AG09309 (cell line): Measurements from ENCODE around the gene TXNDC8.

Experiments
- DNase-seq: peaks from one replicate; pipeline ENCODE4 v3.0.0-alpha.2; 2010; ENCODE audit warnings: low read depth
- H3K4me3 ChIP-seq: 2 replicates; pipeline ENCODE4 v1.5.1; 2011; ENCODE audit warnings: mild to moderate bottlenecking, low read depth, low read length, moderate library complexity; ENCODE audit not compliant: control insufficient read depth
- CTCF ChIP-seq: IDR thresholded peaks from 2 replicates; pipeline ENCODE4 v1.5.1; 2011; ENCODE audit warnings: mild to moderate bottlenecking, low read depth, low read length, inconsistent platforms; ENCODE audit not compliant: insufficient read depth, control insufficient read depth; ENCODE audit errors: missing control alignments

The TXNDC8 gene

GRCh38 chr9:110287289-110287680 lies 50.4 kb downstream of the TXNDC8 start:
- no peak for TF ChIP-seq CTCF
- no peak overlapping the region for H3K4me3 ChIP-seq
- no peak for DNase-seq

GRCh38 chr9:110284211-110284844 lies 53.3 kb downstream of the TXNDC8 start:
- TF ChIP-seq CTCF, result no peak
- H3K4me3 ChIP-seq, result no peak overlapping the region
- DNase-seq, result no peak

- no peak for DNase-seq
- TF ChIP-seq CTCF, result no peak
- H3K4me3 ChIP-seq, result no peak overlapping the region
These were observed 53.9 kb downstream of the TXNDC8 start for GRCh38 chr9:110283751-110284150.

- TF ChIP-seq CTCF, result no peak
- H3K4me3 ChIP-seq, result no peak overlapping the region
These were observed 55.0 kb downstream of the TXNDC8 start for GRCh38 chr9:110282739-110283081.

GRCh38 chr9:110282018-110282738 lies 55.5 kb downstream of the TXNDC8 start:
- TF ChIP-seq CTCF, result no peak
- no peak overlapping the region for H3K4me3 ChIP-seq
- no peak for DNase-seq

More at GRCh38 chr9:110282739-110283081, 55.0 kb downstream of the TXNDC8 start:
- no peak for DNase-seq

GRCh38 chr9:110278080-110278707 lies 59.5 kb downstream of the TXNDC8 start:
- no peak for DNase-seq

More at GRCh38 chr9:110278080-110278707, 59.5 kb downstream of the TXNDC8 start:
- no peak overlapping the region for H3K4me3 ChIP-seq
- TF ChIP-seq CTCF, result no peak
